GM19468 (cell line): Measurements from ENCODE around the gene CXCL12.

Experiments used
- ATAC-seq: cut with Tn5 transposase; IDR thresholded peaks from one replicate; pipeline ENCODE4 v1.9.1; 2021; ENCODE audit warnings: mild to moderate bottlenecking, moderate library complexity, moderate number of reproducible peaks; ENCODE audit not compliant: unreplicated experiment; ENCODE audit errors: extremely low read depth

The CXCL12 gene

DNA sequence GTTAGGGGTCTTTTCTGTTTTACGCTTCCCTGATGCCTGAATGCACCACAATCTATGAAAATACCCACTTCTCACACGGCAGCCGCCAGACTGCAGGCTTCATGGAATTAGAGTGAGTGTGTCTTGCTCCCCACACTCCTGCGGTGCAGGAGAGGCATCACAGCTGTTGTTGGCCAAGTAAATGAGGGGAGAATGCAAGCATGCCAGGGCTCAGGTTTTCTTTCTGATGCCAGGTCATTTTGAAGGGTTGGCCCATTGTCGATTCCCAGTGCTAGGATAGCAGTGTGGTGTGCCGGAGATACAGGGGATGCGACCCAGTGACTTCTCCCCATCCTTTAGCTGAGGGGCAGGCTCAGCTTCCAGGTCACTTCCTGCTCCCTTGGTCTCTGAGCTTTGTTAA, 16.3 kb downstream of the CXCL12 start:
- ATAC-seq = no peak

DNA sequence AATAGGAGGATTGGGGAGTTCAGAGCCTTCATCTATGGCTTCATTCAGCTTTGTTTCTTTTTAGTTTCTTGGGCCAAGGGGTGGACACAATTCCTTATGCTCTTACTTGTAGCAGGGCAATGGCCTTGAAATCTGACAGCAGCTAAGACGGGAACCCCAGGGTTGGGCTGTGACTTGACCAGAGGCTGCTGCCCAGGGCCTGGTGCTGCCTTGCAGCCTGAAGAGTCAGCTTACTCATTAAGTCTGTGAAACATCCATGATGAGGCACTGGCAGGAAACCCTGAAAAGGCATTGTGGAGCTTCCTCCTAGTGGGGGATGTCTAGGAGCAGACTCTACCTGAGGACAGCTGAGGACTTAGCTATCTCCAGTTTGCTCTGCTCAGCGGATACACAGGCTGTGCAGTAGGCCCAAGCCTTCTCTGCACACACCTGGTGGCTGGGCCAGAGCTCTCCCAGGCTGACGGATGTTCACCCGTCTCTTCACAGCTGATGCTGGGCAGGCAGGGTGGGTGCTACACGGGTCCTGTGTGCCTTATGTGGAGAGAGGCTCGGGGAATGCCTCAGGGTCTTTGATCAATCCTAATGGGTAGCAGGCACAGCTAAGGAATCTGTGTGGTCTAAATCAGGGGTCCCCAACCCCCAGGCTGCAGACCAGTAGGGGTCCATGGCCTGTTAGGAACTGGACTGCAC, 17.8 kb downstream of the CXCL12 start:
- ATAC-seq = no peak

DNA sequence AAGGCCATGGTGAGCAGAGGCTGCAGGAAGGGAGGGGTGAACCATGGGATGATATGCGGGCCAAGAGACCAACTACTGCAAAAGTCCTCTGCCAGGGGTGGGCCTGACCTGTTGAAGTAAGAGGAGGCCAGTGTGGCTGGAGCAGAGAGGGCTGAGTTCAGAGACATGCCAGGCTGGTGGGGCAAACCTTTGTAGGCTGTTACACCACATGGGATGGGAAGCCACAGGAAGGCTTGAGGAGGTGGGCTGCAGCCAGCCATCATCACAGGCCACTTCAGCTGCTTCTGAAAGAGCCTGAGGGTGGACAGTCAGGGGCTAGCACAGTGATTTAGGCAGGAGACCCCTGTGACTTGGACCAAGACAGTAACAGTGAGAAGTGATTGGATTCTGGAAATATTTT, 20.3 kb downstream of the CXCL12 start:
- no peak for ATAC-seq

- ATAC-seq = no peak
These were observed 21.2 kb downstream of the CXCL12 start for GRCh38 chr10:44363716-44364115.

- ATAC-seq = no peak
These were observed 21.8 kb downstream of the CXCL12 start for GRCh38 chr10:44362866-44363711.

- ATAC-seq = no peak
These were observed 23.8 kb downstream of the CXCL12 start for GRCh38 chr10:44361109-44361508.

DNA sequence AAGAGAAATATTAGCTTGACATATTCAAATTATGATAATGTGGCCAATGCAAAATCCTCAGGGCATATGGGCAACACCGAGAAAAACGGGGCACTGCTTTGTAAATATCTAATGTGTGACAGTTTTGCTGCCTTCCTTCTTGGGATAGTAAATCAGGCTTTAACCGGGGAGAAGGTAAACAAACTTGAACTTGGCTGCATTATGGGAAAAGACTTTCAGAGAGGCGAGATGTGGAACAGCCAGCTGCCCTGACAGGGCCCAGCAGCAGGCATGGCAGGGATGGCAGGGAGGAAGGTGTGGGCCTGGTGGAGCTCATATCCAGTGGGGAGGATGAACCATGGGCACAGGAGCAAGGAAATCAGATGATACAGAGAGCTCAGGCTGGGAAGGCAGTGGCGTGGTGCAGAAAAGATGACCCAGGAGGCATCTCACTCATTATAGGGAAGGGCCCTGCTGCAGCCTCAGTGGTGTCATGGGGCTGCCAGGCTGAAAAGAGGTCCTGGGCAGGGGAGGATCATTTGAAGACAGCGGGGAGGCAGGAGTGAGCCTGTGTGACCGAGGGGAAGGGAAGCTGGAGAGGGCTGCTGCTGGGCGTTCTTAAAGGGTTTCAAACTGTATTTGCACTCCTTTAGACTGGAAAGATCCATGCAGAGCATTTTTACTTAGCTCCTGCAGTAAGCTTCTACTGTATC, 26.7 kb downstream of the CXCL12 start:
- no peak for ATAC-seq

- ATAC-seq = no peak
These were observed 27.8 kb downstream of the CXCL12 start for GRCh38 chr10:44357023-44357540.

DNA sequence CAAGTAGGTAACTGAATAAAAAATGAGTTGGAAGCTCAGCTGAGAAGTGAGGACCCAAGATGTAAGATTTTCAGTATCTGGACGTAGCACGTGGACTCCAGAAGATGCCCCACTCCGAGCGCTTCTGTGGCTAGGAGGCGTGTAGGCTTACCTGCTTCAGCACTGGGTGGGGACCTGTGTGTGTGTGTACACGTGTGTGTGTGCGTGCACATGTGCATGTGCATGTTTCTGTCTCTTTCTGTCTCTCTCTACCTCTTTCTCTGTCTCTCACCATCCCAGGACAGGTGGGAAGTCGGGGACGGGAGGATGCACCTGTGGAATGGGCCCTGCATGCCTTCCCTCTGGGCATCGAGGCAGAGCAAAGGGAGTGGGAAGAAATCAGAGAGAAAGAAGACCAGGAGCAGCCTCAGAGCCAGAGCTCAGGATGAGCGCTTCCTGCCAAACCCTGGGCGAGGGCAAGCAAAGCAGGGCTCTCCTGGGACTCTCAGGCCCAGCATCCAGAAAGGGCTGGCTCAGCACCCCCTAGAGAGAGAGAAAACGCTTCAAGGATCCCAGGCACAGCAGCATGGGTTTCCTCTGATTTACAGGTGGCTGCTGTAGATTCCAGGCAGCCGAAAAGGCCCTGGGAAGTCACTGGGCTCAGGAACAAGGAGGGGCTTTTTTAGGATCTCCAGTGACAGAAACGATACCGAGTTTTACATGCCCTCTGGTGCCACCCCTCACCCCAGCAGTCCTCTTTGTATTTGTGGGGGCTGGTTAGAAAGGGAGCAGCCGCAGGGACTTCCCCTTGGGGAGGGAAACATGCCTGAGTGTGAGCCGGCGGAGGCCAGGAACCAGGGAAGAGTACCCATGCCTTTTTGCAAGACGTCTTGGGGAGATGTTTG, 28.5 kb downstream of the CXCL12 start:
- ATAC-seq = no peak

DNA sequence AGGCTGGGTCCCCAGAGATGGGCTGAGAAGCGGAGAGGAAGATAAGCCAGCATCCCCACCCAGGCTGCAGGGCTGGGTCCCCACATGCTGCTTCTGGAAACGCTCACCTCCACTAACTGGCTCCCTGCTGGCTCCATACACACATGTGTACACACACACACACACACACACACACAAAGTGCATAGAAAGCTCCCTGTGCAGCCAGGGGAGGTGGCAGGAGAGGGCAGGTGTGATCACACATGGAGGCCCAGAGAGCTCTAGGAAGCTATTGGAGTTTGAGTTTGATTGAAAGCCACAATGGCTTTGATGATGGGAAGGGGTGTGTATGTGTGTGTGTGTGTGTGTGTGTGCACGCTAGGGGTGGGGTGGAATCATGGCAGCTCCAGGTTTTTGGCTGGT, 29.3 kb downstream of the CXCL12 start:
- no peak for ATAC-seq

DNA sequence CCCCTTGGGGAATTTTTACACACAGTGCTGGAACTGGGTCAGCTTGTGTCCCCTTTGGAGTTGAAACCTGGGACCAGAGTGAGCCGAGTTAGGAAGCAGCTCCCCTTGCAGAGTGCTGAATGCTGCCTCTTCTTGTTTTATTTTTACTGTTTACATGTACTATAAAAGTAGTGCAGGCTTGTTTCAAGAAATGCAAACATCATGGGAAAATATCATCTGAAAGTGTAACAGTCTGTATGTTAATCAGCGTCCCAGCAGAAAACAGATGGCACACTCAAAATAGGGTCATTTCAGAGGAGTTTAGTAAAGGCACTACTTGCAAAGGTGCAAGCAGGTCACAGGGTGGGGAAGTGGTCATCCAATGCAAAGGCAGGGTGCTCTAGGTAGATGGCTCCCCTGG, 30.1 kb downstream of the CXCL12 start:
- no peak for ATAC-seq

DNA sequence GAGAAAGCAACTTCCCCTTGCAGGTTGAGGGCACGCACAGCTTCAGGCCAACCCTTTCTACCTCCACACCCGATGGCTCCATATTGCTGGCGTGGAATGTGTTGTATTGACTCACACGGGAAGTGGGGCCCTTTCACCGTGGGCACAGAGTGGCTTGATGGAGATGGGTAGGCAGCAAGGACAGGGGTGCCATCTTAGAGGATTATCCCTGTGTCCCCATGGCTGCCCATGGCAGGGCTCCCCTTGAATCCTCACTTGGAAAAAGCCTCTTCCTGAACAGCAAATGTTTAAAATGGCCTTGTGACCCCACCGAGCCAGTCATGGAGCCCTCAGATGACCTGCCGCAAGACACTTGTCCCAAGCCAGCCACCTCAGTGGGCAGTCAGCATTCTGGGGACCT, 31.2 kb downstream of the CXCL12 start:
- no peak for ATAC-seq

GRCh38 chr10:44353128-44353390, 31.8 kb downstream of the CXCL12 start:
- ATAC-seq = no peak

DNA sequence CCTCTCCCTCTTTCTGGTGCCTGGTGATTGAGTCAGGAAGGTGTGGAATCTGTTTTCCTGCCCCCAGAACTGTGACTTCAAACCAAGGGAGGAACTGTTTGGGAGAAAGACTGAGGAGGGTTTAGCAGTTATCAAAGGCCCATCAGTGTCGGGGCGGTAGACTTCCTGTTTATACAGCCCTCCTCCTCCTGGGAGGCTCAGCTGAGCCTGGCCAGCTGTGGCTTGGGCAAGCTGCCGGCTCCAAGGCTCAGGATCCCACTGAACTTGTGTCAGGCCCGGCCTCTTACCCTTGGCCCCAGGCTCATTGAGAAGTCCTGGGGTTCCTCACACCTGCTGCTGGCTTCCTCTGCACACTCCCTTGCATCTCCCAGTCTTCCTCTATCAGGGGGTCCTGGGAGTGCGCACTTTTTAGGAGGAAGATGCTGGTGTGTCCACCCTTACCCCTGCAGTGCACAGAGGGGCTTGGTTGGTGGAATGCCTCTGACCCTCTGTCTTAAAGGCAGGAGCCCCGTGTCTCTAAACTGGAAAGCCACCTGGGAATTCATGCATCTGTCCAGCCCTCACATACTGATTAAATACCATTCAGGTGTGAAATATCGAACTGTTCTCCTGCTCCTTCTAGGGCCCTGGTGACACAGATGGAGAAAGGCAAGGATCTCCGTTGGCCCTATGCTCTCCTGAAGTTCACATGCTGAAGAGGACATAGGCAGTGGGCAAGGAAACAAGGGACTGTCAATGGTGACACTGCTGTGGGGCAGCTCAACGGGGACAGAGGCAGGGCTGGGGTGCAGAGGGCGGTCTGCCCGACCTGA, 32.4 kb downstream of the CXCL12 start:
- ATAC-seq = no peak

DNA sequence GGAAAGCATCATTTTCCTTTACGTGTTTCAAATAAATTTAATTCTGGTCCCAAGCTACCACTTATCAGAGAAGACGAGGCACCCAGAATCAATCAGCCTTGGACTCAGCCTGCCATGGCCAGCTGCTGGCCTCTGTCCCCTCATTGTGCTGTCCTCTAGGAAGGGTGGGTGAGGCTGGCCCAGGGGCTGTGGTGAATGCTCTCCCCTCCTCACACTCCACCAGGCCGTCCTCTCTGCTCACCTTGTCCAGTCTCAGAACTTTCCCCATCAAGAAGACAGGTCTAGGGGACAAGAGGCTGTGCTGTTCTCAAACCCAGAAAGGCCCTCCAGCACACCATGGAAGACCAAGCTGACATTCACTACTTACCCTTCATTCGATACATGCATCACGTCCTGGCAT, 36.4 kb downstream of the CXCL12 start:
- ATAC-seq = no peak

- ATAC-seq = no peak
These were observed 37.1 kb downstream of the CXCL12 start for GRCh38 chr10:44347609-44348400.

- no peak for ATAC-seq
These were observed 40.2 kb downstream of the CXCL12 start for GRCh38 chr10:44344727-44345126.

- no peak for ATAC-seq
These were observed 41.1 kb downstream of the CXCL12 start for GRCh38 chr10:44343843-44344242.

- no peak for ATAC-seq
These were observed 43.0 kb downstream of the CXCL12 start for GRCh38 chr10:44341886-44342285.
